Superior temporal gyrus (tissue), 1 donor: ENCODE data around the gene CST3.
"Not testable (repeated sequence)": the region's sequence is repeated elsewhere in the genome, so short reads cannot be mapped to it uniquely, and the experiment has no call there.

Experiments used
- DNase-seq: peaks from one replicate; pipeline ENCODE4 v3.0.0-alpha.2; 2016; ENCODE audit errors: extremely low spot score

The CST3 gene

DNA sequence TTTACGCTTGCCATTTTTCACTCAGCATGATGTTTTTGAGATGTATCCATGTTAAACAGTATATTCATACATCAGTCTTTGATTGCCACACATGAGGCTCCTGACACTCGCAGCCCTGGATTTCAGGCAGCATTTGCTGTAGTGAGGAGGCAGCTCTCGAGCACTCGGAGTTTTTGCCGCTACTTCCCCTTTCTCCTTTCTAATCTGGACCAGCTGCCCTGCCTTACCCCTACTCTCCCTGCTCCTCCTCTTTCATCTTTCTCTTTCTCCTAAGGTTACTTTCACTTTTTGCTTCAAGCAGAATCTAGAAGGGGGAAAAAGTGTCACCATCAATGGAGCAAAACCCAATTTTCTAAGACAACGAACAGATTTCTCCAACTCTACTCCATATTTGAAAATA lies 5.9 kb upstream of the CST3 start:
- DNase-seq: no peak

DNA sequence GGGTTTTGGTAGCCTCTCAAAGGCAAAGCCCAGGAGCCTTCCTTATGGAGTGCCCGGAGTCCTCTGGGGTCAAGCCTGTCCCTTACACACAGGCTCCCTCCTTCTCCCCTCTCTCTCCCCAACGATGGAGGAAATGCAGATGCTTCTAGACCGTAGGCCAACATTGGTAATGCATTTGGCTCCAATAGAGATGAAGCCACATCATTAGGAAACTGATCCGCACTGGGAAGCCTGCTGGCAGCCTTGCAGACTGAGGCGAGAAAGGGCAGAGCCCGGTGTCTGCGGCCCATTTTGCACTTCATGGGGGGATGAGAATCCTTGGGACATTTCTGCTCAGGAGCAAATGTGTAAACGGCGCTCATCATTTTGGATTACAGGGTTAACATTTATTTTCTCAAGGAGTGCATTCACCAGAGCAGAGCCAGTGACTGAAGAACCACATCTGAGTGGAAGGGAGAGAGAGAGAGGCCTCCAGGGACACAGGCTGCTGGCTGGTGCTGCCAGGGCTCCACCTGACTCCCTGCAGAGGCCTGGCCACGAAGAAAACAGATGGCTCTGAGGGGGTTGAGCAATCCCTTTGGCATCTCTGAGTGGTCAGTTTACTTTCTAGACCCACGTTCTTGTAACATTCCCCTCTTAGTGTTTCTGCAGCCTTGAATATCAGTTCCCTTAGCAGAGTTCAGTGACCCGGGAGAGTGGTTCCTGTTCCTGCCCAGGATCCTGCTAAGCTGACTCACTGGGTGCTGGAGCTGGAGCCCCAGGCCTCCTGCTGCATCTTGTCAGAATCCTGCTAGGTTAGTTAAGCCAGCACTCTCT lies 4.4 kb upstream of the CST3 start:
- DNase-seq: no peak

DNA sequence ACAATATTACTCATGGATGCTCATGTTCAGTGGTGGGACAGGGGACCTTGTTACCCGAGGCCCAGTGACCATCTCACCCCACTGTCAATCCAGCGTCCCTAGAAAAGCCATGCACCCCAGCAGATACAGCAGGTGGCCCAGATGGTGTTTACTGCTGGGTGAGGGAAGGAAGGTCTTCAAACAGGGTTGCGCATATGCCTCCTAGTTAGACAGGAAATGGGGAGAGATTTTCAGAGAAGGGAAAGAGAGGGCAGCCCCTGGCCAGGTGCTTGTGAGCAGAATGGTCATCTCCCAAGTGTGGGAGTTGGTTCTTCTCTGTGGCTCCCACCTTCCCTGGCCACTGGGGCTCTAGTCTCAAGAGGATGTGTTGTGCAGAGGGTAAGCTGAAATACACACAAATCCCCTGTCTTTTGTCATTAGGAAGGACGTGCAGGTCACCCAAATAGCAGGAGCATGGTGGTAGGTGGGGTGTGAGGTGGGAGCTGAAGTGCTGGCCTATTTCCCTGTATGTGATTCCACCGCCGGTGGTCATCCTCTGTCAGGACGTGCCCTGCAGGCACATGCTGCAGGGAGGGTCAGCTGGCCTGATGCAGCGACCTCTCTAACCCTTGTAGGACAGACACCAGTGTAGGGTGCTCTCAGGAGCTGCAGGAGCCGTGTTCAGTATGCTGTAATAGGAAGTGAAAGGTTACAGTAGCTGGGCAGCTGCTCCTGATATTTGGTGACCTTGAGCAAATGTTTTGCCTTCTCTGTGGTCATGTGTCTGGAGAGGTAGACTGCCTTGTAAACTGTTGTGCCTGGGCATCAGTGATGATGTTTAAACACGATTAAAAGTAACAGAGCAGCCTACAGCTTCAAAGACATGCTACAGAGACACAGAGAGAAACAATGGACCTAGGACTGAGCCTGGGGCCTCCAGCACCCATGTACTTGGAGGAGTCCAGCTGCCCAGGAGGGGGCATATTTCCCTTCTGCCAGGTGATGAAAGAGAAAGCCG lies 3.2 kb upstream of the CST3 start:
- DNase-seq: no peak

DNA sequence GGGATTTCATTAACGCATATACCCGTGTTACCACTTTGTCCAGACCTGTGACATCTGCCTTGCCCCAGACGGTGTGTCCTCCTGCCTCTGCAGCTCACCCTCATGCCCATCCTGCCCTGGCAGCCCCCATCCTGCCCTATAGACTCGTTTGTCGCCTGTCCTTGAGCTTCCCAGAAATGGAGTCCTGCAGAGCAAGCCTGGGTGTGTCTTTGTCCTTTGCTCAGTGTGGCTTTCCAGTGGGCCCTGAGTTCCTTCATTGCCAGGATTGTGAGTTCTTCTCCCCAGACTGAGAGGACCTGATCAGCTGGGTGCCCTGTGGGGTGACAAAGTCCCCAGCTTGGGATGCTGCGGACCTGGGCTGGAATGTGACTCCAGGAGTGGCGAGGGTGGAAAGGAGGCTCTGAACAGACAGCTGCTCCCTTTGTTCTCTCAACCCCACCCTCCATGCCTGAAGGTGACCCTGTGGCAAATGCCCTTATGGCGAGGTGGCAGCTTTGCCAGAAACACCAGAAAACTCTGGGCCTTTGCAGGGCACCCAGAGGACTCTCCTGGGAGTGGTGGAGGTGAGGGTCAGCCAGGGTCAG lies 2.4 kb upstream of the CST3 start:
- no peak for DNase-seq

- no peak for DNase-seq
Observed at GRCh38 chr20:23639490-23639958, 1.8 kb upstream of the CST3 start.

- DNase-seq: no peak
Observed at GRCh38 chr20:23638309-23638708, 554 bp upstream of the CST3 start.

DNA sequence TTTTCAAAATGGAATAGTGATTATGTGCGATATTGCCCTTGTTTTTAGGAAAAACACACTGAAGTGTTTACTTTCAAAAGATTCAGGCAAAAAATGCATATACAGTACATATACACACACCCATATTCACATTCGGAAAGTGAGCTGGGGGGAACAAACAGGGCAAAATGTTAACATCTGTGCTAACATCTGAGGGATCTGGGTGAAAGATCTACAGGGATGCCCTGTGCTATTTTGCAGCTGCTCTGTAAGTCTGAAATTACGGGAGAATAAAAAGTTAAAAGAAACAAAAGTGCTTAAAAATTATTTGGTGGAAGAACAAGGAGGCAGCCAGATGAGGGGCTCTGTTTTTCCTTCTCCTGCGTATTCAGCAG lies 860 bp downstream of the CST3 start:
- DNase-seq: no peak

DNA sequence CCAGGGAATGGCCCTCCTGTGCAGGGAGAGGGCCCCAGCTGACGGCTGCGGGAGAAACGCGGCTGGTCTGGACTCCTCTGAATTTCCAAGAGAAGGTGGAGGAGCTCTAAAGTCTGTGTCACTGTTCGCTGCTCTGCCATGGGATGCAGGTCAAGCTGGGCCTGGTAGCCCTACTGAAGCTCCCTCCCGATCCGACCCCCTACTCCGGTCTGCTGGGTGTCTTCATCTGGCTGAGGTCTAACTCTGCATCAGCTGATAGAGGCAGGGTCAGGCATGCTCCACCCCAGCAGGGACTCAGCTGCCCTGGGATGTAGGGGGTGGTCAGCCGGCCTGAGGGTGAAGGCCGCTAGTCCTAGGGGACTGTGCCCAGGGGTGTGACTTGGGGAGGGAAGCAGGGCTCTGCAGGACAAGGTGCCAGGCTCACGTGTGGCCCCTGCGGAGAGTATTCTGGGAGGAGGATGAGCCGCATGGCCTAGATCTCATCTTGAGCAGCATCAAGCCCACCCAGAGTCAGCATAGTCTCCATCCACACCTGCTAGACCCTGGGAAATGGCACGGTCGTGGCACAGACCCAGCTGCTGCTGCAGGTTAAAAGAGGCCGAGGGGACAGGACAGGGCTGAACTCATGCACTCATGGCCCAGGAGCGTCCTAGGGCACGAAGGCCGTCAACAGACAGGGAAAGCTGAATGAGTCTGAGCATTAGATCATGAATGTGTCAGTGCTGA lies 1.4 kb downstream of the CST3 start:
- no peak for DNase-seq

- not testable (repeated sequence) for DNase-seq
Observed at GRCh38 chr20:23635768-23636090, 2.0 kb downstream of the CST3 start.

DNA sequence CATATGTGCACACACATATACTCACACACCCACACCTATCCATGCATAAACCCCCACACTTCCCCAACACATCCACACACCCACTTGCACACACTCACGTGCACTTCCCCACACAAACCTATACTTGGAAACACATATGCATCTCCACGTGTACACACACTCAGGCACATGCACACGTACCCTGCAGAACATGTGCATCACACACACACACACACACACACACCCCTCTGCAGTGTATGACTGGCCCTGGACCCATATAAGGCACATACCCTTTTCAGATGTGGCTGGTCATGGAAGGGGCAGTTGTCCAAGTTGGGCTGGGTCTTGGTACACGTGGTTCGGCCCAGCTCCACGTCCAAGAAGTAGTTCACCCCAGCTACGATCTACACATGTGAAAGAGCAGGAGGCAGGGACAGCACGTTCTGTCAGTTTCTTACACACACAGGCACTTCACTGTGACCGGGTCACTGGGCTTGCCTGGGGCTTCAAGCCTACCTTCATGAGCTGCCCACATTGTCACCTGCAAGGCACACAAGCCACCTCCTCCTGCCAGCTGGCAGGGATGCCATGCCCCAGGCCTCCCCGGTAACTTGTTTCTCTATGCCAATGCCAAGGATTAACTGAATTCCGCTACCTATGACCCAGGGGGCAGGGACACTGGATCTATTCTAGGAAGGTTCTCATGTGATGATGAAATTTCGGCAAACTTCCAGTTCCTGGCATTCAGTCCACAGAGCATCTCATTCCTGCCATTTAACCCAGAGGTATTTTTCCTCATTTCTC lies 2.6 kb downstream of the CST3 start:
- no peak for DNase-seq

DNA sequence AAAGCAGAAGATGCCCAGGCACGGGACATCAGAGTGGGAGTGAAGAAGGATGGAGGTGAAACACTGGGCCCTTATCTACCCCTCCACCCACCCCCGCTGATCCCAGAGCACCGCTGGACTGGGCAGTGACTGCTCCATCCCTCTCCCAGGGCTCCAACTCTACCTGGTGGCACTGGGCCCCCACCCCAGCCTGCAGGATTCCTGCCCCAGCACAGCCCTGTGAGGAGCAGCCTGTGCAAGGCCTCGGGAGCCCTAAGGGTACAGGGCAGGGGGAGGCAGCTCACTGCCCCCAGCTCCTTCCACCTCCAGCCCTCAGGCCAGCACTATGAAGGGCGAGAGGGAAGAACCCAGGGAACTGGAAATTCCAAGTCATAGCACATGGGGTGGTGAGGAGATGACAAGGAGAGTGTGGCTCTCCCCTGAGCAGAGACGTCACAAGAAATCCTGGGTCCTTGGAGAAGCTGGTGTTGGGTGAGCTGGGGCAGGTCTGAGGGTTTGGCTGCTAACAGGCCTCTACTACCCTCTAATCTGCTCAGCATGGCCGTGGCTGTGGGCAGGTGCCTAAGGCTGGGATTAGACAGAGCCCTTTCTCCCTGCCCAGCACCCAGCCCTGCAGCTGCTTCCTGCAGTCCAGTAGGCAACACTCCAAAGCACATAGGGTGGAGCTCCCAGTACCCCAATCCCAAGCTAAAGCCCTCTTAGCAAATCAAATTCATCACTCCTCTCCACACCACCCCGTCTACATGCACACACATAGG lies 3.5 kb downstream of the CST3 start:
- DNase-seq: no peak

- DNase-seq: no peak
Observed at GRCh38 chr20:23632711-23633573, 4.8 kb downstream of the CST3 start.

DNA sequence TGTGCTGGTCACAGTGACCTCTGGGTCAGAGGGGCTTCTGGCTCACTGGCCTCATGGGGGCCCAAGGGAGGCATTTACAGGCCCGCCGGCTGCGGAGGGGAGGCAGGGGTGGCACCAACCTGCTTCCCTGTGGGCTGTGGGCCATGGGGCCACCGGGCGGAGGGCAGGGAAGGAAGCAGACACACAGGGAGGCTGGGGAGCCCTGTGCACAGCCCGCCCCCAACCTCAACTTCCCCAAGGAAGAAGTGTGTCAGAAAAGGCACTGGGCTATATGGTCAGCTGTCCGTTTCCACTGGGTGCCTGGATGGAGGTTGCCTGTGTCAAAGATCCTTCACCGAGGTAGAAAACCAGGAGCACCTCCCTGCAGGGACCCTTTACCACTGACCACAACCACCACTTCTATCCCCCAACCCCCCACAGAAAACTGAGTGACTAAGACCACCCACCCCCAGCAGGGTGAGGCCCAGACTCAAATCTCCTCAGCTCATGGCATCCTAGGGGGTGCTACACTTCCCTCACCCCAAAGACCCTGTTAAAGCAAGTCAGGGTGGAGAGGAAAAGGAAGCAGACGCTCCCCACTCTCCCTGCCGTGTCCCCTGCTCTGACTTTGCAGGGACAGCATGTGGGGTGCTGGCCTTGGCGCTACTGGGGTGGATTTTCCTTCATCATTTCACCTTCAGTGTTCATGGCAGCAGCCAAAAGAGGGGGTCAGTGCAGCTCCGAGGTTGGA lies 5.6 kb downstream of the CST3 start:
- DNase-seq: no peak

DNA sequence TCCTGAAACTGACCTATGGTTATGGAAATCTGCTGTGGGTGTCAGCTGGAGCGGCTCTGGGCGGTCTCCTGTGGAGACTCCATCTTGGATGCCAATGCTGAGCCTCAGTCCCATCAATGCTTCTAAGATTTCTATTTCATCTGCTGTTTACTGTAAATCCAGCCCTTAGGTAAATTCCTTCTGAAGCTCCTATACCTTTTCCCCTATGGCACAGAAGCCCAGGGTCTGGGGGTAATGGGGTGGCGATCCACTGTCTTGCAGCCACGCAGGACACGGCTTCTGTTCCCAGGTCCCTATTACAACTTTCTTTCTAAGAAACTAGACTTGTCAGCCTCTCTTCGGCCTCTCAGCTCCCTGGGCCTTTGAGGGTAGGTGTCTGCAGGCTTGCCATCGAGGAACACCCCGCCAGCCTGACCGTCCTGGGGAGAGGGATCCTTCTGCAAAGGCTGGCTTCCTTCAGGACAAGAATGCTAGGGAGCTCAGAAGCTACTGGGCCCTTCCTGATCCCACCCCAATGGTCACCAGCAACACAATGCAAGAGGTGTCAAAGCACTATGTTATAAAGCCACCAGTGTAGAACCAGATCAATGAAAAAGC lies 6.4 kb downstream of the CST3 start:
- no peak for DNase-seq

GRCh38 chr20:23630392-23630849 lies 7.3 kb downstream of the CST3 start:
- DNase-seq: no peak

DNA sequence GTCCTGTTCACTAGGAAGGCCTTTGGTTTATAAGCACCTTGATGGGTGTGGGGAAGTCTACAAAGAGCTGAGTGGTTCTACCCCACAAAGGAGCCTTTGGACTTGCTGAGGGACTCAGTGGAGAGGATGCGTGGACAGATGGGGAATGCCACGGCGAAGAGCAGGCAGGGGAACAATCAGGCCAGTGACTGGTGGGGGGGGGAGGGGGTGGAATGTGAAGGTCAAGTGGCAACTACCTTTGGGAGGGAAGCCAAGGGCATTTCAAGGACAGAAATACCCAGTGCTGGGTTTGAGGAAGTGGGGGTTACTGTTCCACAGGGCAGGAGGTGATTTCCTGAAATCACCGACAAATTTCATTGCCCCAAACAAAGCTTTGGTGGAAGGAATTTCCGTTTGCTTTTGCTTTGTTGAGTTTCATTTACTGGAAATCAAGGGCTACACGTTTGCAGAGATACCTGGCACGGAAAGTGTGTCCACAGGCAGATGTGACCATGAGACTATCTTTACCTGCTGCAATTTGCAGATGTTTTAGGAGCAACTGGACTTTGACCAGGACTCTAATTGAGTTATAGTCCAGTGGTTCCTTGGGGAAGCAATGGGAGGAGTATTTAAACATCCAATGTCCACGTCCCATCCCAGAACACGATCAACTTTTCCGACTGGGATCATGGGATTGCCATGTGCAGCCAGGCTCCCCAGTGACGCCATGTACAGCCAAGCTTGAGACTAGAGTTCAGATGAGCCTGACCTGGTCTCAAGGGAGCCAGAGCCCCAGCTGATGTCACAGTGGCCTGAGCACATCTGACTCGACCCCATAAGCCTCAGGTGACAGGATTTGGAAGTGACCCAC lies 8.0 kb downstream of the CST3 start:
- no peak for DNase-seq

DNA sequence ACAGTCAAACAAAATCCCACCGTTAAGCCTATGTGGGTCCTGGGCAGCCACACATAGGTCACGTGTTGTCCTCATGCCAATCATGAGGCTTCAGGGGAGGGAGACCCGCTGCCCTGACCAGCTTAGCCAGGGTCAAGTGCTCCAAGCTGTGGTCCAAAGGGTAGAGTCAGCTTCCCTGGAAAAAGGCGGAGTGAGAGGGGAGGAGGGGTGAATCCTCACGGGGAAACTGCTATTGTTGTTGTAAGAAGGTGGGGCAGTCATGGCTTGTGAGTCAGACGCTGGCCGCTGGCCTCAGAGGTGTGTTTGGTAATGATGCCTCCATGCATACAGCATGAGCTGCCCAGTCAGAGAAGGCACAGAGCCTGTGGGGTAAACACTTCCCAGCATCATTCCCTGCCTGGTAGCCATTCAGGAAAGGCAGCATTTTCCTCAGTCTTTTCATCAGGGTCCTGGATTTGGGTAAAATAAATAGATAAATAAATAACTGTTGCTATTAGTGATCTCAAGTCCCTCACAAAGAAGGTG lies 8.7 kb downstream of the CST3 start:
- DNase-seq: no peak
